ENCODE results near the gene DECR2. TPM values are rescaled to one million over a fixed set of nuclear protein-coding genes. Genes with fewer than 3 reads are reported as not detected.

The DECR2 gene
- total RNA-seq, 2 experiments from 2014 or later = 11.5 to 13.0 TPM

DNA sequence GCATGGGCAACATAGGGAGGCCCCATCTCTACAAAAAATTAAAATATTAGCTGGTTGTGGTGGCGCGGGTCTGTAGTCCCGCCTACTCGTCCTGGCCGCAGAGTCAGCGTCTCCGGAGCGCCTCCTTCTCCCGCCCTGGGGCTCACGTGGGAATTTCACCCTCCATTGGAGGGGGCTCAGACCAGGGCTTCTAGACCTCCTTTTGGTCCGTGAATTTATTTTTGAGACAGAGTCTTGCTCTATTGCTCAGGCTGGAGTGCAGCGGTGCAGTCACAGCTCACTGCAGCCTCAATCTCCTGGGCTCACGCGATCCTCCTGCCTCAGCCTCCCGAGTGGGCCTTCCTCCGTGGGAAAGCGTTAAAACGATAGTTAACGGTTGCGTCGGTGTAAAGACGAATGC is 5.1 kb upstream of the DECR2 start:
- Mint-ChIP-seq H3K4me3 (peak overlapping the region; percentile 77), H3K4me1 (peaks cover 31% of the 10 kb centered on the region), H3K36me3 (ENCODE audit: low read depth) (peaks cover 2% of the 10 kb centered on the region), H3K27me3 (peaks cover 3% of the 10 kb centered on the region), H3K9me3 (ENCODE audit: low read depth) (no peaks in the 10 kb centered on the region), H3K27ac (peak overlapping the region; percentile 79)
- ChIA-PET CTCF (interaction anchor here (1.5 kb wide), 1 partner anchor 132 kb away, joined by 3 read pairs; no protein-coding TSS in a partner anchor), POLR2A (interaction anchor here (0.7 kb wide), 1 partner anchor 51 kb away, joined by 5 read pairs; no protein-coding TSS in a partner anchor)
- ATAC-seq (no peak), DNase-seq (no peak)
- intact Hi-C loops (cut with DNase I, micrococcal nuclease) = loop anchor here in 1 of 2 experiments (1.0 kb wide), 1 partner anchor 29 kb away; the partner anchor contains the start of gene RAB11FIP3

DNA sequence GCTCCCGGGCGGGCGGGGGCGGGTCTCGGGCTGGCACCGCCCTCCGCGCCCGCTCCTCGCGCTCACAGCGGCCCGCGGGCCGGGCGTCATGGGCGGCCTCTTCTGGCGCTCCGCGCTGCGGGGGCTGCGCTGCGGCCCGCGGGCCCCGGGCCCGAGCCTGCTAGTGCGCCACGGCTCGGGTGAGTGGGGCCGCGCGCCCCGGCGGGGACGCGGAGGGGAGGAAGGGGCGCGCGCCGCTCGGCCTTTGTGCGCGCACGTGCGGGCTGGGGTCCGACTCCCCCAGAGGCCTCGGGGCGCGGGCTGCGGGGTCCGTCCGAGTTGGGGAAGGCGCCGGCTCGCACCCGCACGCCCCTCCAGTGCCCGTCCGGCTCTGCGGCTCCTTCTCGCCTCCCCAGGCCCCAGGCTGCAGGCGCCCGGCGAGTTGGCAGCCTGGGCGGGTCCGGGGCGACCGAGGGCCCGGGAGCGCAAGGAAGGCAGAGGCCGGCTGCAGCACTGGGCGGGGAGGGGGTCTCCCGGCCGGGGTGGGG is 4.5 kb upstream of the DECR2 start, which contains the start of gene NME4:
Gene NME4 (plus strand): TSS at position 65 of the 527 bp plus-strand sequence. CDS start 24 bp downstream, at position 89.
- Mint-ChIP-seq H3K4me1 (peaks cover 25% of the 10 kb centered on the region), H3K9me3 (ENCODE audit: low read depth) (no peaks in the 10 kb centered on the region), H3K27ac (peak within 1 kb of the TSS; percentile 79), H3K36me3 (ENCODE audit: low read depth) (peaks cover 2% of the 10 kb centered on the region), H3K4me3 (peak within 1 kb of the TSS; percentile 77), H3K27me3 (peaks cover 3% of the 10 kb centered on the region)
- DNase-seq = peak; percentile 57
- no peak for ATAC-seq
- intact Hi-C loops (cut with DNase I, micrococcal nuclease) = loop anchor here in 1 of 2 experiments (1.0 kb wide), 1 partner anchor 28 kb away; the partner anchor contains the start of gene RAB11FIP3
- ChIA-PET POLR2A (no interaction called here), CTCF (no interaction called here)

DNA sequence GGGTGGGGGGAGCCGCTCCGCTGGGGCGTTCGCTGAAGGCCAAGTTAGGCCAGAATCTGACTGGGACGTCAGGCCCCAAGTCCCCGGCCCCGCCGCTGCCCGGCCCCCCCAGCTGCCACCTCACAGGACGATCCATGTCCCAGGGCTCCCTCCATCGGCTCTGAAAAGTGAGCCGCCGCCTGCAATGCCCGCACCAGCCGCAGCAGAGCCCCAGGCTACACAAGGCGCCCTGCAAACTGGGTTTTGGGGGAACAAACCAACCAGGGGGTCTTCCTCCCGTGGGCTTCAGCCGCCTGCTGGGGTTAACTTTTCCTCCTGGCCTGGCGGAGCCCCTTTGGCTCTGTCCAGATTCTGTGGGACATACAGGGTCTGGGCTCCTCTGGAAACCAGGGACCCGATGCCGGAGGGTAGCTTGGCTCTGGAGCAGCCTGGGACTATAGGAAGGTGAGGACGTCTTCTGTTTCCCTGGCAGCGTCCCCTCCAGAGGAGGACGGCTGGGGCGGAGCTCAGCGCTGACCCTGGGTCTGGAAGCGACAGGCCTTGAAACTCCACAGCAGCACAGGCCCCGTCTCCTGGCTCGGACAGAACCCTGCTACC is 3.9 kb upstream of the DECR2 start:
- intact Hi-C loops (cut with DNase I, micrococcal nuclease) = loop anchor here in 1 of 2 experiments (1.0 kb wide), 1 partner anchor 27 kb away; the partner anchor contains the start of gene RAB11FIP3
- Mint-ChIP-seq H3K4me3 (peak overlapping the region; percentile 63), H3K4me1 (peaks cover 19% of the 10 kb centered on the region), H3K36me3 (ENCODE audit: low read depth) (peaks cover 2% of the 10 kb centered on the region), H3K27me3 (peaks cover 3% of the 10 kb centered on the region), H3K27ac (peak overlapping the region; percentile 42), H3K9me3 (ENCODE audit: low read depth) (no peaks in the 10 kb centered on the region)
- POLR2A ChIA-PET = no interaction called here
- CTCF ChIA-PET = no interaction called here
- peak; percentile 70 for DNase-seq
- ATAC-seq = no peak

DNA sequence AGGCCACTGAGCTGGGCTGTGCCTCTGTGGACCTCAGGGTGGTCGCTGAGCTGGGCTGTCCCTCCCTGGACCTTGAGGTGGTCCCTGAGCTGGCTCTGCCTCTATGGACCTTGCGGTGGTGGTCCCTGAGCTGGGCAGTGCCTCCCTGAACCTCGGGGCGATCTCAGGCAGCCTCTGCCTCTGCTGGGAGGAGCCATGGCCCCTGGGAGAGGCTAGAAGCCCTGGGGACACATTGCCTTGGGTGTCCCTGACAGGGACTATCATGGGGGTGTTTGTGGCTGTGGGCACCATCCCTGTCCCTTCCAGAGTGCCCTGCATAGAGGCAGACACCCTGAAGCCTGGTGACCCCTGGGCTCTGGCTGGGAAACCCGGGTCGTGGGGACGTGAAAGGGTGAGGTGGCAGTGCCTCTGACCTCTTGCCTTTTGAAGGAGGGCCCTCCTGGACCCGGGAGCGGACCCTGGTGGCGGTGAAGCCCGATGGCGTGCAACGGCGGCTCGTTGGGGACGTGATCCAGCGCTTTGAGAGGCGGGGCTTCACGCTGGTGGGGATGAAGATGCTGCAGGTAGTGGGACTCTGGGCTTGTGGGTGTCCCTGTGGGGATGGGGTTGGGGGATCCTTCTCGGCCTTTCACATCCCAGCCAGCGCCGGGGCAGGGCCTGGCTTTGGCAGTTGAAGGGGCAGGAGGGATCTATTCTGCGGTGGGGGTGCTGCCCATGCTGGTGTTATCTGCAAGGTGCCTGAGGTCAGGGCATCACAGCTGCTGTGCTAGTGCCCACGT is 2.9 kb upstream of the DECR2 start:
- intact Hi-C loops (cut with DNase I, micrococcal nuclease) = no loop called here
- Mint-ChIP-seq H3K27ac (no peak overlapping the region), H3K9me3 (ENCODE audit: low read depth) (no peaks in the 10 kb centered on the region), H3K27me3 (peaks cover 3% of the 10 kb centered on the region), H3K4me3 (peak overlapping the region; percentile 82), H3K36me3 (ENCODE audit: low read depth) (peaks cover 2% of the 10 kb centered on the region), H3K4me1 (peaks cover 17% of the 10 kb centered on the region)
- ChIA-PET CTCF (interaction anchor here (0.6 kb wide), 1 partner anchor 195 kb away, joined by 3 read pairs; no protein-coding TSS in a partner anchor), POLR2A (no interaction called here)
- DNase-seq (no peak), ATAC-seq (no peak)

DNA sequence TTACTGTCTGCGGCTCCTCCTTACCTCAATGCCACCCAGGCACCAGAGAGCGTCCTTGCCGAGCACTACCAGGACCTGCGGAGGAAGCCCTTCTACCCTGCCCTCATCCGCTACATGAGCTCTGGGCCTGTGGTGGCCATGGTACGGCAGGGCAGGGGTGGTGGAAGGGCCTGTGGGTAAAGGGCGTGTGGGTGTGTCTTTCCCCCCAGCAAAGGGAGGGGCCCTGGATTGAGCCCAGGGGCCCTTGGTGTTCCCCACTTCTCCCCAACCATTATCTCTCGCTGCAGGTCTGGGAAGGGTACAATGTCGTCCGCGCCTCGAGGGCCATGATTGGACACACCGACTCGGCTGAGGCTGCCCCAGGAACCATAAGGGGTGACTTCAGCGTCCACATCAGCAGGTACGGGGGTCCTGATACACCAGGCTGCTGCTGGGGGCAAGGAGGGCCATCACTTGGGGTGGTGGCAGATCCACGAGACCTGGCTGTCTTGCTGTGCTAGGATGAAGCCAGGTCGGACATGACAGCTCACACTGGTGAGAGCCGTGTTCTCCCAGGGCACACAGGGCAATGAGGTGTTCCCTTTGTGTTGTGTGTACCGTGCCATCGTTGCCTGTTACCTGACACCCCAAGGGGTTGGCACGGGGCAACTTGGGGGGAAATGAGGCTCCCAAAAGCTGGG is 2.2 kb upstream of the DECR2 start:
- no peak for ATAC-seq
- DNase-seq = no peak
- intact Hi-C loops (cut with DNase I, micrococcal nuclease) = loop anchor here in 1 of 2 experiments (2.0 to 10.0 kb wide), 4 partner anchors 269 to 1215 kb away; partner anchors contain the start of genes CRAMP1, IFT140, JMJD8 and RHOT2
- no peak overlapping the region for H3K27ac Mint-ChIP-seq
- POLR2A ChIA-PET = no interaction called here
- no peaks in the 10 kb centered on the region for H3K9me3 Mint-ChIP-seq (ENCODE audit: low read depth)
- peak overlapping the region; percentile 82 for H3K4me3 Mint-ChIP-seq
- peaks cover 2% of the 10 kb centered on the region for H3K36me3 Mint-ChIP-seq (ENCODE audit: low read depth)
- peaks cover 17% of the 10 kb centered on the region for H3K4me1 Mint-ChIP-seq
- CTCF ChIA-PET = no interaction called here
- peaks cover 3% of the 10 kb centered on the region for H3K27me3 Mint-ChIP-seq

DNA sequence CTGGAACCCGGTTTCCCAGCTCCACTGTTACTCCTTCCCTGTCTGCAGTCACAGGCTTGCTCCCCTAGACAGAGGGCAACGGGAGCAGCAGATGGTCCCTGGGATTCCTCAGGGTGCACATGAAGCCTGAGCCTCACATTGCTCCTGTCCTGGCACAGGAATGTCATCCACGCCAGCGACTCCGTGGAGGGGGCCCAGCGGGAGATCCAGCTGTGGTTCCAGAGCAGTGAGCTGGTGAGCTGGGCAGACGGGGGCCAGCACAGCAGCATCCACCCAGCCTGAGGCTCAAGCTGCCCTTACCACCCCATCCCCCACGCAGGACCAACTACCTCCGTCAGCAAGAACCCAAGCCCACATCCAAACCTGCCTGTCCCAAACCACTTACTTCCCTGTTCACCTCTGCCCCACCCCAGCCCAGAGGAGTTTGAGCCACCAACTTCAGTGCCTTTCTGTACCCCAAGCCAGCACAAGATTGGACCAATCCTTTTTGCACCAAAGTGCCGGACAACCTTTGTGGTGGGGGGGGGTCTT is 1.6 kb upstream of the DECR2 start:
- peaks cover 3% of the 10 kb centered on the region for H3K27me3 Mint-ChIP-seq
- ATAC-seq (no peak), DNase-seq (no peak)
- intact Hi-C loops (cut with DNase I, micrococcal nuclease) = loop anchor here in 1 of 2 experiments (2.0 to 10.0 kb wide), 4 partner anchors 269 to 1215 kb away; partner anchors contain the start of genes CRAMP1, IFT140, JMJD8 and RHOT2
- peaks cover 2% of the 10 kb centered on the region for H3K36me3 Mint-ChIP-seq (ENCODE audit: low read depth)
- H3K4me3 Mint-ChIP-seq = peak overlapping the region; percentile 82
- ChIA-PET CTCF (interaction anchor here (1.8 kb wide), 1 partner anchor 25 kb away, joined by 4 read pairs; the partner anchor contains the start of gene RAB11FIP3), POLR2A (no interaction called here)
- no peaks in the 10 kb centered on the region for H3K9me3 Mint-ChIP-seq (ENCODE audit: low read depth)
- H3K4me1 Mint-ChIP-seq = peaks cover 17% of the 10 kb centered on the region
- peak overlapping the region; percentile 87 for H3K27ac Mint-ChIP-seq

DNA sequence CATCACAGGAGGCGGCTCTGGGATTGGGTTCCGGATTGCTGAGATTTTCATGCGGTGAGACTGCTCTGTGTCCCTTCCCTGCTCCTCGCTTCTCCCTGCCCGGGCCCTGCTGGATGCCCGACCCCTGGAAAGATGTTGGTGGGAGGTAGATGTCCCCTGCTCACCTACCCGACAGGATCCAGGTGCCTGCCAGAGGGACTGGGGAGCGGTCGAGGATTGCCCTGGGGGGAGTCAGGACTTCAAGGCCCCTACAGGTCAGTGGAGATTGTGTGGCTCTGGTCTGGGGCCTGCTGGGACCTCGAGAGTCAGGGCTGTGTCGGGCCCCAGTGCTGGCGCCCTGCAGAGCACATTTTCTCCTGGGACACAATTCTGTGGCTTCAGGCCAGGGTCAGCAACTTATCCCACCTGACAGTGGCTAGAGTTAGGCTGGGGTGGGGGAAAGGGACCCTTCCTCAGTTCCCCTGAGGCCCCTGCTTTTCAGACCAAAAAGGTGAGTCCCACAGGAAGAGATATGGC is 3.3 kb downstream of the DECR2 start:
- H3K27ac Mint-ChIP-seq = no peak overlapping the region
- no peaks in the 10 kb centered on the region for H3K9me3 Mint-ChIP-seq (ENCODE audit: low read depth)
- H3K4me3 Mint-ChIP-seq = no peak overlapping the region
- intact Hi-C loops (cut with DNase I, micrococcal nuclease) = loop anchor here in 1 of 2 experiments (5.0 to 10.0 kb wide), 3 partner anchors 277 to 1210 kb away; partner anchors contain the start of genes CRAMP1, IFT140, JMJD8 and STUB1
- ATAC-seq = no peak
- no peak for DNase-seq
- ChIA-PET POLR2A (no interaction called here), CTCF (no interaction called here)
- peaks cover 7% of the 10 kb centered on the region for H3K4me1 Mint-ChIP-seq
- H3K36me3 Mint-ChIP-seq (ENCODE audit: low read depth) = no peaks in the 10 kb centered on the region
- no peaks in the 10 kb centered on the region for H3K27me3 Mint-ChIP-seq

DNA sequence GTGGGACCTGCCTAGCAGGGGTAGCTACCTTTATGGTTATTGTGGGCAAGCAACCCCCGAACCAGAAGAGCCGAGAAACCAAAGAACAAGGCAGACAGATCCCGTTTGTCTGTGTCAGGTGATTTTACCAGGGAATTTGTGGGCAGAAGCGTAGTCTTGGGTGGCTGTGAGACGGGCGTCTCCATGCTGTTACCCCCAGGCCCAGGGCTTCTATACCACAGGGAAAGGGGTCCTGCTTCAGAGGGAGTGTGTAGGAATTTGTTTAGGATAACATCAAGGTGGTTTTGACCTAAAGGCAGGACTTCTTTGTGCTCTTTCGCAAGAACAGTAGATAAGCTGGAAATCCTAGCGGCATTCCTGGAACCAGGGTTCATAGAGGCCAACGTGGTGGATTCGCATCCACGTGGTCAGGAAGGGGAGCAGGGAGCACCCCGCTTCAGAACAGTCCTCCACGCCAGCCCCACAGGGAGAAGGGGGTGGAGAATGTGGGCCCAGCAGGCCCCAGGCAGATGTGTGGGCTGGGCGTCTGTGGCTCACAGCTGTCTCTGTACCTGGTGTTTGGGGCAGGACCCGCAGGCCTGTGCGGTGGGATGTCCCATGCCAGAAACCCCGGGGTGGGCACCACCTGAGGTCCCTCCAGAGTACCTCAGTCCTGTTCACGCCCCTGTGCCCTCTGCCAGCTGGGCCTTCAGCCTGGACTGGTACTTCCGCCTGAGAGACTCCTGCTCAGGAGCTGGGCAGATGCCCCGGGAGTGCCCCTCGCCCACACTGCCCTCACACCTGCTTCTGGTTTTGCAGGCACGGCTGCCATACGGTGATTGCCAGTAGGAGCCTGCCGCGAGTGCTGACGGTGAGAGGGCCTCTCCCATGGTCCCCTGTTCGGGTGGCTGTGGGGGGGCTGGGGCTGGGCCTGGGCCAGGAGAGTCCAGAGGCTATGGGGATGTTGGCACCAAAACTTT is 4.1 kb downstream of the DECR2 start:
- H3K27ac Mint-ChIP-seq = no peak overlapping the region
- no peaks in the 10 kb centered on the region for H3K4me1 Mint-ChIP-seq
- ChIA-PET CTCF (no interaction called here), POLR2A (no interaction called here)
- H3K27me3 Mint-ChIP-seq = no peaks in the 10 kb centered on the region
- DNase-seq = no peak
- intact Hi-C loops (cut with DNase I, micrococcal nuclease) = loop anchor here in 1 of 2 experiments (10.0 kb wide), 1 partner anchor 1209 kb away; the partner anchor contains the start of genes CRAMP1 and IFT140
- H3K4me3 Mint-ChIP-seq = no peak overlapping the region
- no peaks in the 10 kb centered on the region for H3K9me3 Mint-ChIP-seq (ENCODE audit: low read depth)
- no peaks in the 10 kb centered on the region for H3K36me3 Mint-ChIP-seq (ENCODE audit: low read depth)
- ATAC-seq = no peak

DNA sequence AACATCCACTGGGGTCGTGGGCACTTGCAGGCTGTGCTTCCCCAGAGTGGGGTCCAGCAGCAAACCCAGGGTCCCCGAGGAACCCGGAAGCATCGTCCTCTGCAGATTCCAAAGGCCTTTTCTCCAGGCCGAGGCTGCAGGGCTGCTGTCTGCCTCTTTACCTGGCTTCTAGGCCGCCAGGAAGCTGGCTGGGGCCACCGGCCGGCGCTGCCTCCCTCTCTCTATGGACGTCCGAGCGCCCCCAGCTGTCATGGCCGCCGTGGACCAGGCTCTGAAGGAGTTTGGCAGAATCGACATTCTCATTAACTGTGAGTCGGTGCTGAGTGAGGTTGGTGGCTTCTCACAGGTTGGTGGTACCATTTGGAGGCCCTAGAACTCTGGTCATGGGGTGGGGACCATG is 5.6 kb downstream of the DECR2 start:
- DNase-seq (no peak), ATAC-seq (no peak)
- Mint-ChIP-seq H3K27ac (no peak overlapping the region), H3K36me3 (ENCODE audit: low read depth) (no peaks in the 10 kb centered on the region), H3K4me3 (no peak overlapping the region), H3K9me3 (ENCODE audit: low read depth) (no peaks in the 10 kb centered on the region), H3K27me3 (no peaks in the 10 kb centered on the region), H3K4me1 (no peaks in the 10 kb centered on the region)
- intact Hi-C loops (cut with DNase I, micrococcal nuclease) = loop anchor here in 1 of 2 experiments (10.0 kb wide), 1 partner anchor 1208 kb away; the partner anchor contains the start of genes CRAMP1 and IFT140
- ChIA-PET CTCF (no interaction called here), POLR2A (no interaction called here)

Measured in activated CD4-positive, alpha-beta T cell treated with anti-CD3 and anti-CD28 coated beads for 36 hours (primary cell).